HG03175 (cell line): ENCODE data around the gene PPP4R1.
"Not testable (repeated sequence)": the region's sequence is repeated elsewhere in the genome, so short reads cannot be mapped to it uniquely, and the experiment has no call there.

Experiments
- ATAC-seq: cut with Tn5 transposase; IDR thresholded peaks from one replicate; pipeline ENCODE4 v1.9.1; 2021; ENCODE audit warnings: mild to moderate bottlenecking, moderate library complexity; ENCODE audit not compliant: unreplicated experiment

Gene PPP4R1

GRCh38 chr18:9614401-9615279 is at the start of gene PPP4R1:
Gene PPP4R1, minus strand, starts transcription at chr18:9614559. Its CDS starts 75 bp downstream, at chr18:9614484.
- peak; percentile 56 for ATAC-seq

DNA sequence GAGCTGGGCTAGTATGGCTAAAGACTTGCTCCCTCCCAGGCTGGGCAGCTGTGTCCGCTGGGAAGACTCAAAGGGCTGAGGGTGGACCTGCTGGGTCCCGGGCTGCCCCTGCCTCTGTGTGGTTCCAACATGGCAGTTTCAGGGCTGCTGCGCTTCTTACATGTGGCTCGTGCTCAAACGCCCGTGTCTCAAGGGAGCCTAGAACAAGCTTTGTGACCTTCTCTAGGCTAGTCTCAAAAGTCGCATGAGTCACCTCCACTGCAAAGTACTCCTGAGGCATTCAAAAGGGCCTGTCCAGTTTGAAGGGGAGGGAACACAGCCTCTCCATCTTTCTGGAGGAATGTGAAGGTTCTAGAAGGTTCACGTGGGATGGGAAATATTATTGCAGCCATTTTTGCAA is 49.0 kb upstream of the PPP4R1 start:
- ATAC-seq, result no peak

- no peak for ATAC-seq
These were observed 47.2 kb upstream of the PPP4R1 start for GRCh38 chr18:9661564-9661963.

GRCh38 chr18:9659499-9660375 is 45.4 kb upstream of the PPP4R1 start:
- ATAC-seq, result no peak

DNA sequence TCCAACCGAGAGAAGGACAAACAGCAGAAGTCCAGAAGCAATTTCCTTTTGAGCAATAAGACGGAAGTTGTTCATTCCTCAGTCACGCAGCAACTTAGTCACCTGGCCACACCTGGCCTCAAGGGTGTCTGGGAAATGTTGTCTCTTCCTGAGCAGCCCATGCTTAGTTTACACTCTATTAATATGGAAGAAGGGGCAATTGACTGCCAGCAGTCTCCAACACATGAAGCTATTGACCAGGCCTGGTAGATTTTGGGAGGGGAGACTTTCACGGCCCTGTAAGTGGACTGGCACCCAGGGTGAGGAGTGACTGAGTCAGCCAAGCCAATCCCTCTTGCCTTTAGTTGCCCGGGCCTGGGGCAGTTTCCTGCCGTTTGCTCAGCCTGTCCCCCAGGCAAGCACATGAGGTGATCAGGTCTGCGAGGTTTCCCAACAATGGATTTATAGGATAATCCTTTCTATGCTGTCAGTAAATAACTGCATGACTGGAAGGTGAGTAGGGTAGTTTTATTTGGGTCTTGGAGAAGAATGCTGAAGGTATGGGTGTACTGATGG is 43.8 kb upstream of the PPP4R1 start:
- ATAC-seq, result no peak

DNA sequence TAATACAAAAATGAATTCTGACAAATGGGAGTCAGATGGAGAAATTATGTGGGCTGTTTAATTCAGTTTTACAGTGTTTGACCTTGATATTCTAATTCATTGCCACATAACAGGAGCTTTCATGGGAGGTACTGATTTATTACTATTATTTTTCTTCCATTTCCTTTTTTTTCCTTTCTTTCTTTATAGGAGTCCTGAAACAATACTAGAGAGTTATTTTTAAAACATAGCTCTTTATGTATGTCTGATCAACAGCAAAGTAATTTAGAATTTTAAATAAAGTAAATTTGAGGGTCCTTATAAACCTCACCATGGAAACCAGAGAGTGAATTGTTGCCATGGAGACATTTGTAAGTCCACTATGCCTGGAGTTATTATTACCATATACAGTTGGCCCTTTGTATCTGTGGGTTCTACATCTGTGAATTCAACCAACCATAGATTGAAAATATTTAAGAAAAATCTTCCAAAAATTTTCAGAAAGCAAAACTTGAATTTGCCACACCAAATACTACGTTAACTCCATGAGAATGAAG is 40.9 kb upstream of the PPP4R1 start:
- no peak for ATAC-seq

DNA sequence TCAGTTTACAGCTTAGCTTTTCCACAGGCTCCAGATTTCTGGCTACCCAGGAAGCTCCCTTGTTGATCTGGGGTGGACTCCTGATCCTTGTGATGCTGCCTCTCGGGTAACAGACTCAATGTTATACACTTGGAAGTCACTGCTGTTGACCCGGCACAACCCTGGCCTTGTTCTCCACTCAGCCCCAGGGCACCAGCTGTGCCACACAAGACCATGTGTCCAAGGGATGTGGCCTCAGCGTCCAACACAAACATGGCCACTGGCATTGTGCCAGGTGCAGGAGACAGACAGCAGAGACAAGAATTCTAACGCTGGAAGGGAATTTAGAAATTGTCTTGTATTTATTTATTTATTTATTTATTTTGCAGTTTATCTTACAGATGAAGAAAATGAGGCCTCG is 39.0 kb upstream of the PPP4R1 start:
- ATAC-seq, result no peak

- ATAC-seq, result no peak
These were observed 34.8 kb upstream of the PPP4R1 start for GRCh38 chr18:9649164-9649540.

GRCh38 chr18:9648431-9649163 is 34.2 kb upstream of the PPP4R1 start:
- ATAC-seq, result no peak

DNA sequence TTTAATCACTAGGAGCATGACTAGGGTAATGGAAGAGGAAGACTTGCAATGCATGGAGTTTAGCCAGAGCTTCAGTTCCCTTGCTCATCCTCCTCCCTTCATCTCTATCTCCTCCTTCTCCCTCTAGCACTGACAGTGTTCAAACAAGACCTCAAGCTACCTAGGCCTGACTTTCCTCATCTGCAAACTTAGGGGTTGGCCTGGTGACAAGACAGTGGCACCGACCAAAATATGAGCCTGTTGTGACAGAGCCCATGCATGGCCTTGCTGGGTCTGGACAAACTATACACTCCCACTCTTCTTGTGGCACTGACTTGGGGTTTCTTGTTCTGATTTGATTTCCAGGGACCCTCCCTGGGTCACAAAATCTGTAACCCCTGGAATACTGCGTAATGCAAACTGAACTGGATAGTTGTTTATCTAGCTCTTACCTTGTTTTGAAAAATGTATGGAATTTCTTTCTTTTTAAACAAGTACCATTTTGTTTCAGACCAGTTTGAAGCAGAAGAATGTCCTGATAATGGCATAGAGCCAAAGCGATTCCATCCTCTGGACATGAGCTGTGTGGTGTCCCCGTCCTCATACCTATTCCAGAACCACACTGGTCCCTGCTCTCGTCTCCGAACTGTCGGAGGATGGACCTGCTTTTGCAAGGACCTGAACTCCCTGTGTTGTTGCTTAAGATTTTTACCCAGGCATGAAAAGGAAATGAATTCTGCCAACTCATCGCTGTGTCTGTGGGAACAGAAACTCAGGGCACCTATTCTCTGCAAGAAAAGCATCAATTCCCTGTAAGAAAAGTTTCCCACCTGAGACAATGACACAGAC is 33.4 kb upstream of the PPP4R1 start:
- ATAC-seq, result no peak

GRCh38 chr18:9643549-9643948 is 29.2 kb upstream of the PPP4R1 start:
- ATAC-seq, result no peak

DNA sequence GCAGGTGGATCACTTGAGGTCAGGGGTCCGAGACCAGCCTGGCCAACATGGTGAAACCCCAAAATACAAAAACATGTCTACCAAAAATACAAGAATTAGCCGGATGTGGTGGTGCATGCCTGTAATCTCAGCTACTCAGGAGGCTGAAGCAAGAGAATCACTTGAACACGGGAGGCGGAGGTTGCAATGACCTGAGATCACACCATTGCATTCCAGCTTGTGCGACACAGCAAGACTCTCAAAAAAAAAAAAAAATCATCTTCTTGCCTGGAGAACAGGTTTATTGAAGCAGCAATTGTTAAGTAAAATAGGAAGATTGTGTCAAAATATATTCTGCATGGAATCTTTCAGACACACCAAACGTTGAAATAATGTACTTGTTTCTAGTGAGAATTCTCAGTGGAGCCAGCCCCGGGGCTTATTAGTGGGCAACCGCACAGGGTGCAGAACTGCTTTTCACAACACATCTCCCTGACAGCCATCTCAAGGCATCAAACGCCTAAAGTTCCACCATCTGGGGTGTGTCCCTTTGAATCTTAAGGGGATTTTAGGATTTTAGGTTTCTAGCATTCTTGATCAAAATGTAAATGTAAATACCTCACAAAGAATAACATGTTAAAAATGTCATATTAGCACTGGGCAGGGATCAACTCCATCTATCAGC is 28.6 kb upstream of the PPP4R1 start:
- no peak for ATAC-seq

DNA sequence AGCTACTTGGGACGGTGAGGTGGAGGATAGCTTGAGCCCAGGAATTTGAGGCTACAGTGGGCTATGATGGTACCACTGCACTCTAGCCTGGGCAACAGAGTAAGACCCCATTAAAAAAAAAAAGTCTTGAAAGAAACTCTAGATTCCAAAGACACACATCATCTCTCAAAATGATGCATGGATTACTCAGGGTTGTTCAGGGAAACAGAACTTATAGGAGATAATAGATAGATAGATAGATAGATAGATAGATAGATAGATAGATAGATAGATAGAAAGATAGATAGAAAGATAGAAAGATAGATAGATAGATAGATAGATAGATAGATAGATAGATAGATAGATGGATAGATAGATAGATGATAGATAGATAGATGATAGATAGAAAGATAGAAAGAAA is 26.7 kb upstream of the PPP4R1 start:
- ATAC-seq, result not testable (repeated sequence)

GRCh38 chr18:9638886-9639285 is 24.5 kb upstream of the PPP4R1 start:
- ATAC-seq, result no peak

- ATAC-seq, result no peak
These were observed 22.8 kb upstream of the PPP4R1 start for GRCh38 chr18:9637036-9637767.

GRCh38 chr18:9634856-9635255 is 20.5 kb upstream of the PPP4R1 start:
- no peak for ATAC-seq

DNA sequence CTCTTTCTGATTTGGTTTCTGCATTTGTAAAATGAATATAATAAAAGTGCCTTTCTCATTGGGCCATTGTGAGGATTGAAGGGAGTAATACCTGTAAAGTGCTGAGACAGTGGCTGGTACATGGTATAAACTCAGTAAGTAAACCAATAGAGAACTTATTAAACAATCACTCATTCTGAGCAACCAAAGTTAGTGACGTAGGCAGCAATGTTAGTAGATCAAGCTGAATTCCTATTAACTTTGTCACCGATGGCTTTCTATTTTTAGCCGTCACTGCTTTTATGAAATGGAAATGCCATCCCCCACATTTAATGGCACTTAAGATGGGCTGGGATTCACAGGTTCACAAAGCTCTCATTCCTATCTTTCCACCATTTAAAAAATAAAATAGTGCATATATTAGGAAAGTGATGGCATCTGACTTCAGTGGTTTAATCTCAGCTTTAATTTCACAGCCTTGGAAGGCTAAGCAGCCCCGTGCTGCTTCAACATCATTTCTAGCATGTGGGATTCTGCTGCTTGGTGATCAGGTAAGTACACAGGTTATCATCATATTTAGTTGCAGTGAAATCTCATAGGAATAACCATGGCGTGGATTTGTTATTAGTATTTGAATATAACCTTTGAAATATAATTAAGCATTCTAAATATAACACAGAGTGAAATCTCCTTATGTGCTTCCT is 17.6 kb upstream of the PPP4R1 start:
- no peak for ATAC-seq

DNA sequence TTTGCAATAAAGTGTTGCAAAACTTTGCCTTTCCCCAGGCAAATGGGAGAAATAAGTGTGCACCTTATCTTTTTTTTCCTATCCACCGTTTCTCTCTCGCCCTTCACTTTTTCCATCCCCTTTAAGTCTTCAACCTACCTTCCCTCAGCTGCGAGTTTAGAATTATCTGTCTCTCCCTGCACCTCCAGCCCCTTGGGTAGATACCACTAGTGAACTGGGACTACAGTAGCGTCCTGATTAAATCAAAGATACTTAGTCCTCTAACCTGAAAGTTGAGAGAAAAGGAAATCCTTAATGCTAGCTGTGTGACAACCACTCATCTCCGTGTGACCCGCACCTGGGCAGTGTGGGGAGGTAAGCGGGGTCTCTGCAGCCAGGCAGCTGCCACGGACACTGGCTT is 16.1 kb upstream of the PPP4R1 start:
- ATAC-seq, result no peak
